ENCODE data around the gene AAK1. TPM values are rescaled to one million over a fixed set of nuclear protein-coding genes. Genes with fewer than 3 reads are reported as not detected.
"Not testable (repeated sequence)": the region's sequence is repeated elsewhere in the genome, so short reads cannot be mapped to it uniquely, and the experiment has no call there.

AAK1 gene
- total and polyA plus RNA-seq, 10 of the 15 experiments (the other 5 are each of a cell fraction or from before 2014, with no cell fraction given), result 2.9 to 41.4 (median 17.5) TPM

- no TSS peak for BruUV-seq (replicated peaks)
- Histone ChIP-seq H3K9me3 (replicated peaks; ENCODE audit: control insufficient read depth, insufficient read depth, low read length) (no peaks in the 10 kb centered on the region), H3K4me2 (ENCODE audit: control insufficient read depth, insufficient read depth) (no peak overlapping the region), H3K9ac (ENCODE audit: control insufficient read depth, insufficient read depth, low read length) (no peak overlapping the region), H3K79me2 (ENCODE audit: control insufficient read depth, insufficient read depth, low read length) (peaks cover 4% of the 10 kb centered on the region), H3K27ac (ENCODE audit: control insufficient read depth, insufficient read depth) (no peak overlapping the region), H3K36me3 (ENCODE audit: control insufficient read depth in 2 of 2, insufficient read depth in 2 of 2, low read length in 1 of 2) (no peaks in the 10 kb centered on the region; a peak in 1 of 4 replicates), H3K27me3 (replicated peaks in 1 of 2; ENCODE audit: control insufficient read depth in 2 of 2, insufficient read depth in 2 of 2, low read length in 1 of 2) (no peaks in the 10 kb centered on the region), H3K4me3 (no peak overlapping the region), H4K20me1 (ENCODE audit: control insufficient read depth, insufficient read depth) (no peaks in the 10 kb centered on the region), H3K4me1 (ENCODE audit: control insufficient read depth, insufficient read depth, low read length) (peaks cover 3% of the 10 kb centered on the region; the same call in 1 of the 2 replicates), H2AFZ (ENCODE audit: control insufficient read depth, low read depth, low read length) (no peak overlapping the region)
- ATAC-seq, result no peak
- FAIRE-seq, result no peak
- ChIA-PET CTCF (interaction anchor here (2.0 to 13.7 kb wide), 2 partner anchors 11 to 15 kb away, joined by 5 to 144 read pairs; no protein-coding TSS in a partner anchor), POLR2A (interaction anchor here (0.5 kb wide), 1 partner anchor 180 kb away, joined by 9 read pairs; no protein-coding TSS in a partner anchor), RAD21 (ENCODE audit: unreplicated experiment) (interaction anchor here (0.6 to 1.1 kb wide), 2 partner anchors 21 to 23 kb away, joined by 3 read pairs; no protein-coding TSS in a partner anchor), SMC1A (ENCODE audit: uncharacterized antibody, unreplicated experiment) (interaction anchor here (1.8 kb wide), 1 partner anchor 137 kb away, joined by 5 read pairs; no protein-coding TSS in a partner anchor)
- TF ChIP-seq PKNOX1 (IDR thresholded peaks at IDR 0.05) (0 out of 2 replicates have a peak, but pooled peaks have one; percentile 35), ELK1 (IDR thresholded peaks at IDR 0.05; ENCODE audit: low read depth, low read length) (no peak)
- in situ Hi-C loops (cut with MboI), result no loop called here
- intact Hi-C loops (cut with micrococcal nuclease; ENCODE audit: unreplicated experiment), result no loop called here
- DNase-seq (ENCODE audit: low read depth, low spot score), result no peak
- 100% methylated on average over 1 of the region's 1 CpG for WGBS (ENCODE audit: insufficient coverage, insufficient replicate concordance, low lambda C conversion rate, missing lambda C conversion rate)
Observed at GRCh38 chr2:69575926-69576325, 67.6 kb downstream of the AAK1 start.

GRCh38 chr2:69575371-69575770, 68.2 kb downstream of the AAK1 start:
- SMC1A ChIA-PET (ENCODE audit: uncharacterized antibody, unreplicated experiment), result interaction anchor here (1.8 kb wide), 1 partner anchor 138 kb away, joined by 5 read pairs; no protein-coding TSS in a partner anchor
- H4K20me1 ChIP-seq (ENCODE audit: control insufficient read depth, insufficient read depth); intact Hi-C loops (cut with micrococcal nuclease; ENCODE audit: unreplicated experiment); H3K4me2 ChIP-seq (ENCODE audit: control insufficient read depth, insufficient read depth); H3K4me1 ChIP-seq (ENCODE audit: control insufficient read depth, insufficient read depth, low read length); H3K9me3 ChIP-seq (replicated peaks; ENCODE audit: control insufficient read depth, insufficient read depth, low read length); H3K36me3 ChIP-seq (ENCODE audit: control insufficient read depth in 2 of 2, insufficient read depth in 2 of 2, low read length in 1 of 2); H3K27me3 ChIP-seq (replicated peaks in 1 of 2; ENCODE audit: control insufficient read depth in 2 of 2, insufficient read depth in 2 of 2, low read length in 1 of 2); BruUV-seq (replicated peaks); DNase-seq (ENCODE audit: low read depth, low spot score); FAIRE-seq; H3K9ac ChIP-seq (ENCODE audit: control insufficient read depth, insufficient read depth, low read length); H3K4me3 ChIP-seq; in situ Hi-C loops (cut with MboI); H3K79me2 ChIP-seq (ENCODE audit: control insufficient read depth, insufficient read depth, low read length); RAD21 ChIA-PET (ENCODE audit: unreplicated experiment); ATAC-seq; H2AFZ ChIP-seq (ENCODE audit: control insufficient read depth, low read depth, low read length); POLR2A ChIA-PET; H3K27ac ChIP-seq (ENCODE audit: control insufficient read depth, insufficient read depth): not testable (repeated sequence)
- 97% methylated on average over 13 of the region's 13 CpGs for WGBS (ENCODE audit: insufficient coverage, insufficient replicate concordance, low lambda C conversion rate, missing lambda C conversion rate)
- CTCF ChIA-PET, result interaction anchor here (2.0 to 13.7 kb wide), 2 partner anchors 10 to 15 kb away, joined by 5 to 144 read pairs; no protein-coding TSS in a partner anchor

All from GM12878 (cell line).